Measurements from ENCODE around the gene DARS2.
A peak's percentile ranks its signal among the peaks of the same experiment; 100 is the strongest.
"Not testable (repeated sequence)": the region's sequence is repeated elsewhere in the genome, so short reads cannot be mapped to it uniquely, and the experiment has no call there.

Gene DARS2

GRCh38 chr1:173832748-173833147 lies 8.3 kb downstream of the DARS2 start:
- no peak overlapping the region for H3K4me3 Mint-ChIP-seq
- no peaks in the 10 kb centered on the region for H3K9me3 Mint-ChIP-seq
- no peaks in the 10 kb centered on the region for H3K27me3 Mint-ChIP-seq
- peaks cover 18% of the 10 kb centered on the region for H3K36me3 Mint-ChIP-seq
- H3K27ac Mint-ChIP-seq = no peak overlapping the region
- DNase-seq (ENCODE audit: low spot score in 2 of 2) (no peak), ATAC-seq (ENCODE audit: low read depth) (no peak)
- no peaks in the 10 kb centered on the region for H3K4me1 Mint-ChIP-seq

GRCh38 chr1:173852105-173852504 lies 27.6 kb downstream of the DARS2 start:
- no peak for DNase-seq (ENCODE audit: low spot score in 2 of 2)
- Mint-ChIP-seq H3K9me3 (no peaks in the 10 kb centered on the region), H3K4me3 (no peak overlapping the region), H3K27me3 (no peaks in the 10 kb centered on the region), H3K27ac (no peak overlapping the region), H3K36me3 (peaks cover 21% of the 10 kb centered on the region), H3K4me1 (no peaks in the 10 kb centered on the region)
- no peak for ATAC-seq (ENCODE audit: low read depth)

- peaks cover 20% of the 10 kb centered on the region for H3K36me3 Mint-ChIP-seq
- ATAC-seq (ENCODE audit: low read depth) (no peak), DNase-seq (ENCODE audit: low spot score in 2 of 2) (no peak)
- H3K4me3 Mint-ChIP-seq = no peak overlapping the region
- no peaks in the 10 kb centered on the region for H3K4me1 Mint-ChIP-seq
- H3K27ac Mint-ChIP-seq = no peak overlapping the region
- H3K9me3 Mint-ChIP-seq = no peaks in the 10 kb centered on the region
- no peaks in the 10 kb centered on the region for H3K27me3 Mint-ChIP-seq
Observed at GRCh38 chr1:173853074-173853473, 28.6 kb downstream of the DARS2 start.

GRCh38 chr1:173856014-173856413 lies 31.5 kb downstream of the DARS2 start:
- Mint-ChIP-seq H3K9me3 (no peaks in the 10 kb centered on the region), H3K27ac (peak overlapping the region; percentile 4), H3K36me3 (peaks cover 17% of the 10 kb centered on the region)

GRCh38 chr1:173856903-173857302 lies 32.4 kb downstream of the DARS2 start:
- DNase-seq (ENCODE audit: low spot score in 2 of 2) (no peak), ATAC-seq (ENCODE audit: low read depth) (no peak)
- Mint-ChIP-seq H3K9me3 (no peaks in the 10 kb centered on the region), H3K4me3 (no peak overlapping the region), H3K27ac (no peak overlapping the region), H3K4me1 (no peaks in the 10 kb centered on the region), H3K36me3 (peaks cover 16% of the 10 kb centered on the region), H3K27me3 (no peaks in the 10 kb centered on the region)

More at GRCh38 chr1:173856014-173856413, 31.5 kb downstream of the DARS2 start:
- no peaks in the 10 kb centered on the region for H3K27me3 Mint-ChIP-seq
- ATAC-seq (ENCODE audit: low read depth) = no peak
- H3K4me1 Mint-ChIP-seq = no peaks in the 10 kb centered on the region
- H3K4me3 Mint-ChIP-seq = no peak overlapping the region
- no peak for DNase-seq (ENCODE audit: low spot score in 2 of 2)

GRCh38 chr1:173857363-173857917 lies 33.0 kb downstream of the DARS2 start:
- no peak overlapping the region for H3K27ac Mint-ChIP-seq
- DNase-seq (ENCODE audit: low spot score in 2 of 2) = no peak
- H3K27me3 Mint-ChIP-seq = no peaks in the 10 kb centered on the region
- no peaks in the 10 kb centered on the region for H3K4me1 Mint-ChIP-seq
- peaks cover 17% of the 10 kb centered on the region for H3K36me3 Mint-ChIP-seq
- H3K4me3 Mint-ChIP-seq = no peak overlapping the region
- H3K9me3 Mint-ChIP-seq = no peaks in the 10 kb centered on the region
- ATAC-seq (ENCODE audit: low read depth) = no peak

GRCh38 chr1:173859547-173859946 lies 35.1 kb downstream of the DARS2 start:
- not testable (repeated sequence) for H3K4me3 Mint-ChIP-seq; H3K27ac Mint-ChIP-seq; DNase-seq (ENCODE audit: low spot score in 2 of 2)

GRCh38 chr1:173860065-173860464 lies 35.6 kb downstream of the DARS2 start:
- no peak overlapping the region for H3K4me3 Mint-ChIP-seq
- H3K27me3 Mint-ChIP-seq = no peaks in the 10 kb centered on the region
- ATAC-seq (ENCODE audit: low read depth) (no peak), DNase-seq (ENCODE audit: low spot score in 2 of 2) (no peak)
- no peaks in the 10 kb centered on the region for H3K9me3 Mint-ChIP-seq
- H3K4me1 Mint-ChIP-seq = peaks cover 13% of the 10 kb centered on the region
- H3K27ac Mint-ChIP-seq = no peak overlapping the region
- peaks cover 30% of the 10 kb centered on the region for H3K36me3 Mint-ChIP-seq

More at GRCh38 chr1:173859547-173859946, 35.1 kb downstream of the DARS2 start:
- not testable (repeated sequence) for H3K27me3 Mint-ChIP-seq; ATAC-seq (ENCODE audit: low read depth); H3K9me3 Mint-ChIP-seq; H3K4me1 Mint-ChIP-seq
- H3K36me3 Mint-ChIP-seq = peaks cover 30% of the 10 kb centered on the region

- no peak overlapping the region for H3K4me3 Mint-ChIP-seq
- peaks cover 33% of the 10 kb centered on the region for H3K36me3 Mint-ChIP-seq
- DNase-seq (ENCODE audit: low spot score in 2 of 2) (no peak), ATAC-seq (ENCODE audit: low read depth) (no peak)
- no peaks in the 10 kb centered on the region for H3K9me3 Mint-ChIP-seq
- peaks cover 30% of the 10 kb centered on the region for H3K4me1 Mint-ChIP-seq
- H3K27me3 Mint-ChIP-seq = no peaks in the 10 kb centered on the region
- peak overlapping the region; percentile 92 for H3K27ac Mint-ChIP-seq
Observed at GRCh38 chr1:173861731-173862145, 37.3 kb downstream of the DARS2 start.

- not testable (repeated sequence) for H3K9me3 Mint-ChIP-seq; H3K27me3 Mint-ChIP-seq; ATAC-seq (ENCODE audit: low read depth); DNase-seq (ENCODE audit: low spot score in 2 of 2); H3K4me3 Mint-ChIP-seq
- Mint-ChIP-seq H3K4me1 (peaks cover 32% of the 10 kb centered on the region), H3K36me3 (peaks cover 35% of the 10 kb centered on the region), H3K27ac (peak overlapping the region; percentile 92)
Observed at GRCh38 chr1:173862146-173862768, 37.8 kb downstream of the DARS2 start.

- Mint-ChIP-seq H3K36me3 (peaks cover 35% of the 10 kb centered on the region), H3K9me3 (no peaks in the 10 kb centered on the region), H3K27me3 (no peaks in the 10 kb centered on the region), H3K4me1 (peaks cover 32% of the 10 kb centered on the region), H3K4me3 (no peak overlapping the region), H3K27ac (peak overlapping the region; percentile 92)
- no peak for ATAC-seq (ENCODE audit: low read depth)
- DNase-seq (ENCODE audit: low spot score in 2 of 2) = no peak
Observed at GRCh38 chr1:173862769-173863223, 38.3 kb downstream of the DARS2 start.

- Mint-ChIP-seq H3K9me3 (no peaks in the 10 kb centered on the region), H3K4me1 (peaks cover 32% of the 10 kb centered on the region), H3K36me3 (peaks cover 35% of the 10 kb centered on the region), H3K4me3 (no peak overlapping the region), H3K27me3 (no peaks in the 10 kb centered on the region), H3K27ac (peak overlapping the region; percentile 92)
- DNase-seq (ENCODE audit: low spot score in 2 of 2) (no peak), ATAC-seq (ENCODE audit: low read depth) (no peak)
Observed at GRCh38 chr1:173863224-173864161, 39.0 kb downstream of the DARS2 start.

GRCh38 chr1:173864179-173864867 lies 39.9 kb downstream of the DARS2 start:
- DNase-seq (ENCODE audit: low spot score in 2 of 2) = no peak
- peak overlapping the region; percentile 93 for H3K4me3 Mint-ChIP-seq
- H3K27ac Mint-ChIP-seq = peak overlapping the region; percentile 92
- no peak for ATAC-seq (ENCODE audit: low read depth)
- H3K27me3 Mint-ChIP-seq = no peaks in the 10 kb centered on the region
- peaks cover 37% of the 10 kb centered on the region for H3K4me1 Mint-ChIP-seq
- H3K9me3 Mint-ChIP-seq = no peaks in the 10 kb centered on the region
- peaks cover 35% of the 10 kb centered on the region for H3K36me3 Mint-ChIP-seq
